GM18508 (cell line): ENCODE results near the gene MYO9A.

Experiments
- ATAC-seq: cut with Tn5 transposase; IDR thresholded peaks from one replicate; pipeline ENCODE4 v1.9.1; 2021; ENCODE audit warnings: moderate number of reproducible peaks; ENCODE audit not compliant: insufficient read depth, unreplicated experiment

The MYO9A gene, protein sequence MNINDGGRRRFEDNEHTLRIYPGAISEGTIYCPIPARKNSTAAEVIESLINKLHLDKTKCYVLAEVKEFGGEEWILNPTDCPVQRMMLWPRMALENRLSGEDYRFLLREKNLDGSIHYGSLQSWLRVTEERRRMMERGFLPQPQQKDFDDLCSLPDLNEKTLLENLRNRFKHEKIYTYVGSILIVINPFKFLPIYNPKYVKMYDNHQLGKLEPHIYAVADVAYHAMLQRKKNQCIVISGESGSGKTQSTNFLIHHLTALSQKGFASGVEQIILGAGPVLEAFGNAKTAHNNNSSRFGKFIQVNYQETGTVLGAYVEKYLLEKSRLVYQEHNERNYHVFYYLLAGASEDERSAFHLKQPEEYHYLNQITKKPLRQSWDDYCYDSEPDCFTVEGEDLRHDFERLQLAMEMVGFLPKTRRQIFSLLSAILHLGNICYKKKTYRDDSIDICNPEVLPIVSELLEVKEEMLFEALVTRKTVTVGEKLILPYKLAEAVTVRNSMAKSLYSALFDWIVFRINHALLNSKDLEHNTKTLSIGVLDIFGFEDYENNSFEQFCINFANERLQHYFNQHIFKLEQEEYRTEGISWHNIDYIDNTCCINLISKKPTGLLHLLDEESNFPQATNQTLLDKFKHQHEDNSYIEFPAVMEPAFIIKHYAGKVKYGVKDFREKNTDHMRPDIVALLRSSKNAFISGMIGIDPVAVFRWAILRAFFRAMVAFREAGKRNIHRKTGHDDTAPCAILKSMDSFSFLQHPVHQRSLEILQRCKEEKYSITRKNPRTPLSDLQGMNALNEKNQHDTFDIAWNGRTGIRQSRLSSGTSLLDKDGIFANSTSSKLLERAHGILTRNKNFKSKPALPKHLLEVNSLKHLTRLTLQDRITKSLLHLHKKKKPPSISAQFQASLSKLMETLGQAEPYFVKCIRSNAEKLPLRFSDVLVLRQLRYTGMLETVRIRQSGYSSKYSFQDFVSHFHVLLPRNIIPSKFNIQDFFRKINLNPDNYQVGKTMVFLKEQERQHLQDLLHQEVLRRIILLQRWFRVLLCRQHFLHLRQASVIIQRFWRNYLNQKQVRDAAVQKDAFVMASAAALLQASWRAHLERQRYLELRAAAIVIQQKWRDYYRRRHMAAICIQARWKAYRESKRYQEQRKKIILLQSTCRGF (N-terminal part only)

DNA sequence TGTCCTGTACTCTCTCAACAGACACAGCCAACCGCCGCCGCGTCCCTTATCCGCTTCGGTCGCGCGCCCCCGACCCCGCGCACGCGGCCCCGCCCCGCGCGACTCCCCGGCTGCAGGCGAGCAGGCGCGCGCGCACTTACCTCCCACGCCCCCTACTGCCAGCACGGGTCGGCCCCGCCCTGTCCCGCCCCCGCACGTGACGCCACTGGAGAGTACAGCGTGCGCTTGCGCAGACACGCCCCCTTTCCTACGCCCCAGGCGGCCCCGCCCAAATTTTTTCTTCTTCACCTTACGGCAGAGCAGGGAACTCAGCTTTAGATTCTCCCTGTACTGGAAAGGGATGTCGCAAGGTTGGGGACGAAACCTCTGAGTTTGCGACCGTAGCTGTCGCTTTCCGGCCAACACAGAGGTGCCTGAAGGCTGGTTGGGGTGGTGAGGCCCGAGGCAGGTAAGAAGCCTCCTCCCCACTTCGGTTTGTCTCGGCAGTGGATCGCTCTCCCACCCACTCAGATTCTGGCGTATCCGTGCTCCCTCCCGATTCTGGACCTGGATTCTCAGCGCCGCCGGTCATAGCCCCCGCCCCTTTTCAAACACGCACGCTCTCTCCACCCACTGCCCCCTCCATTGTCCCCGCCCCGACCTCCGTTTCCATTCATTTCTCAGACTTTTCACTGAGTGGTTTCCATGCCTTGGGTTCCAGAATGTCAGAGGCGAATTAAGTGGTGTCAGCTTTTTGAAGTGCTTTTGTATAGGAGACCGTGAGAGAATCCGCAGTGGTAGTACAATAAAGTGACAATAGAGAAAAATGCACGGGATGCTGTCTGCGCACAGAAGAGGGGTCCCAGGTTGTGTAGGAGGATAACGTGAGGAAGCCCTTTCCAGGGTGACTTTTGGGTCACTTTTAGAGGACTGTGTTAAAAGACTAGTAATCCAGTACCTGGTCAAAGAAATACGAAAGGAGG, at the start of gene MYO9A, which contains the start of gene SENP8:
Gene MYO9A, minus strand, starts transcription at position 134 of the 962 bp plus-strand sequence. CDS start 71,587 bp downstream, outside the sequence.
Gene SENP8, plus strand, starts transcription at position 387 of the 962 bp plus-strand sequence. CDS start 21,221 bp downstream, outside the sequence.
- ATAC-seq: no peak

GRCh38 chr15:72167445-72167844, 49.5 kb upstream of the MYO9A start:
- no peak for ATAC-seq

- no peak for ATAC-seq
Observed at GRCh38 chr15:72166716-72167417, 48.9 kb upstream of the MYO9A start.

DNA sequence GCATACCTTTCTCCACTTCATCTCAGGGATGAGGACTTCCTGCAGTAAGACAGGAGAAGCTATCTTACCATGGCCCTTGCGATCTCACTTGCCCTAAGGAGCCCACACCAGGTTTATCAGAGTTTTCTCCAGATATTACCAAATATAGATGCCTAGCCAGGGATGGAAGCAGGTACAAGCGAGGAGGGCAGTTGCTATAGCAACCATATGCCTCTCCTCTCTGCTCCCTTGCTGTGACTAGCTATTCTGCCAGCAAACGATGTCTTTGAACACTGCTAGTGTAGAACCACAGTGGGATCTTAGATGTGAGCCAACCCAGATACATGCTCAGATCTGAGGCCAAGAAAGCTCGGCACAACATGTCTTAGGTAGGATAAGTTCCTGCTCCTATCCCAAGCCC, 45.8 kb upstream of the MYO9A start:
- no peak for ATAC-seq

- no peak for ATAC-seq
Observed at GRCh38 chr15:72162569-72162968, 44.6 kb upstream of the MYO9A start.

- ATAC-seq: no peak
Observed at GRCh38 chr15:72161361-72162132, 43.6 kb upstream of the MYO9A start.

GRCh38 chr15:72160696-72161245, 42.8 kb upstream of the MYO9A start:
- ATAC-seq: no peak

DNA sequence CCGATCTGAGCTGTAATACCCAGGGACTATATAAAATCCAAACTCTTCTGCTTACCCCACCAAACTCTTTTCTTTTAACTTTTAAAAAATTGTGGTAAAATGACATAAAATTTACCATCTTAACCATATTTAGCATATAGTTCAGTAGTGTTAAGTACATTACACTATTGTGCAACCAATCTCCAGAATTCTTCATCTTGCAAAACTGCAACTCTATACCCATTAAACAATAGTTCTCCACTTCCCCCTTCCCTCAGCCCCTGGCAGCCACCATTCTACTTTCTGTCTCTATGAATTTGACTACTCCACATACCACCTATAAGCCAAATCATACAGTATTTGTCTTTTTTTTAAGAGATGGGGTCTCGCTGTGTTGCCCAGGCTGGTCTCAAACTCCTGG, 39.0 kb upstream of the MYO9A start:
- ATAC-seq: no peak

DNA sequence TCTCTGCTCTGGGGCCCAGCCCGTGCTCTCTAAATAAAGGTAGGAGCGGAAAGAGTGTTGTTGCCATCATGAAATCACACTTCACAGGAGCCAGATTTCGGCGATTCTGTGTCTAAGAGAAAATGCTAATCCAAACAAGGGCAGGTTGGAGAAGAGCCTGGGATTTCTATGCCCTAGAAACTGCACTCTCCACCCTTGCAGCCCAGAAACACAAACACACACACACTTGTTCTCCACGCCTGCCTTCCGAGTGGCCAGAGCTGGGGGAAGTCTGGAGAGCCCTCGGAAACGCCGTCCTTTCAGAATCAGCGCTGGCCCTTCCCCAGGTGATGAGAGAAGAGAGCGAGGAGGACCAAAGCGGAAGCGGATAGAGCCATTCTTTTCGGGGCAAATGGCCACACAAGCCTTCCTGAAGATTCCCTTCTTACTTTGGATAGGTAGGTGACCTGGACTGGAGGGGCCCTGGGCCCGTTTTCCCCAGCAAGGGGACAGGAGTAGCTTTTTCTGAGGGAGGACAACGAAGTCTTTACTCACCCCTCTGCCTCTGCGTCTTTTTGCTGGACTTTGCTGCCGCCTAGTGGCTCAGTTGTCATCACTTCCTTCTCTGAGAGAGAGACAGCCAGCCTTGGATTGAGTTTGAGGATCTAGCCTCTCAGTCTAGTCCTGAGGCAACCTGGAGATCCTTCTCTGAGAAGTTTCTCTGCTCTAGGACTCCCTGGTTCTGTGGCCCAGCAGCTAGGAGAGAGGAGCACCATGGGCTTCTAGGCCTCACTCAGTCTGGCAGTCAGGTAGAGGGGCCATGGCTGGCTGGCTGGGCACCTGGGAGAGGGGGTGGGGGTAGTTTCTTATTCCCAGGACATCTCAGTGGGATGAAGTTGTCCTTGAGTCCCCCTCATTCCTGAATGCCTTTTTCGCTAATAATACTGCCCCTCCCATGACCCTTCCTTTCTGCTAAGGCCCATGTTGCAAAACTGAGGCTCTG, 38.0 kb upstream of the MYO9A start:
- no peak for ATAC-seq

GRCh38 chr15:72155003-72155621, 37.2 kb upstream of the MYO9A start:
- no peak for ATAC-seq

- ATAC-seq: no peak
Observed at GRCh38 chr15:72154316-72154715, 36.4 kb upstream of the MYO9A start.

DNA sequence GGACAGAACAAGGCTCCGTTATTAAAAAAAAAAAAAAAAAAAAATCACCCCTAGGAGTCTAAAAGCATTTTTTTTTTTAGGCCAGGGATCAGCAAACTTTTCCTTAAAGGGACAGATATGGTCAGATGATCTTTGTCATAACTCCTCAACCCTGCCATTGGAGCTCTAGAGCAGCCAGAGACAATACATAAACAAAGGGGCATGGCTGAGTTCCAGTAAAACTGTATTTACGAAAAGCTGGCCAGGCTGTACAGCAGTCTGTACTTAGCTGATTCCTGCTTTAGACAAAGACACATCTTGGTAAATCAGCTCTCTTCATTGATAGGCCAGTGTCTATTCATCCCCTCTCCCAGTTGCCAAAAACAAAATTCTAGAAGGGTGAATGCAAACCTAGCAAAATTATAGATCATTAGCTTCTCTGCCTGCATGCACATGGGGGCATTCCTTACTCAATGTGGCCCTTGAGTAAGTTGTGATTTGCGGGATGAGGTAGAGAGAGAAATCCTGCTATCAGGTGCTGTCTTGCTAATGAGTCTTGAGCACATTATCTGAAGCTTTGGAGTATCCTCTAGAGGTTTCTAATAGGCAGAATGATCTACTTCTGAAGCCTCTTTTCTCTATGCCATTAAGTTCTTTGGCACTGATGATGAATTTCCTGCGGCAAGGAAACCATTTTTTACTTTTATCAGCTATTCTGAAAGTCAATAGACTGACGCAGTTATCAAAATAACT, 35.5 kb upstream of the MYO9A start:
- ATAC-seq: no peak

- ATAC-seq: no peak
Observed at GRCh38 chr15:72147418-72147817, 29.5 kb upstream of the MYO9A start.

GRCh38 chr15:72146934-72147333, 29.0 kb upstream of the MYO9A start:
- ATAC-seq: no peak

- no peak for ATAC-seq
Observed at GRCh38 chr15:72146221-72146620, 28.3 kb upstream of the MYO9A start.
